Measurements from ENCODE around the gene S100A12.

Gene S100A12

GRCh38 chr1:153365696-153366095, 9.7 kb downstream of the S100A12 start:
- no peak for DNase-seq

- no peak for DNase-seq
Measured at GRCh38 chr1:153364766-153365666, 10.4 kb downstream of the S100A12 start.

GRCh38 chr1:153364156-153364555, 11.3 kb downstream of the S100A12 start:
- DNase-seq: no peak

GRCh38 chr1:153363641-153364040, 11.8 kb downstream of the S100A12 start:
- DNase-seq: no peak

GRCh38 chr1:153362187-153362775, 13.1 kb downstream of the S100A12 start:
- no peak for DNase-seq

GRCh38 chr1:153361480-153362109, 13.8 kb downstream of the S100A12 start:
- DNase-seq: no peak

- no peak for DNase-seq
Measured at GRCh38 chr1:153360592-153361479, 14.6 kb downstream of the S100A12 start.

GRCh38 chr1:153360190-153360589, 15.2 kb downstream of the S100A12 start:
- no peak for DNase-seq

GRCh38 chr1:153359241-153359640, 16.2 kb downstream of the S100A12 start:
- DNase-seq: no peak

- DNase-seq: no peak
Measured at GRCh38 chr1:153358691-153358975, 16.8 kb downstream of the S100A12 start.

- no peak for DNase-seq
Measured at GRCh38 chr1:153357853-153358690, 17.3 kb downstream of the S100A12 start, which contains the start of gene S100A9. Gene S100A9, plus strand, starts transcription at chr1:153357854. Its CDS starts 430 bp downstream, at chr1:153358284.

- DNase-seq: no peak
Measured at GRCh38 chr1:153357076-153357852, 18.2 kb downstream of the S100A12 start.

GRCh38 chr1:153356392-153357075, 18.9 kb downstream of the S100A12 start:
- no peak for DNase-seq

- DNase-seq: peak; percentile 77
Measured at GRCh38 chr1:153355445-153356071, 19.9 kb downstream of the S100A12 start.

GRCh38 chr1:153354515-153355193, 20.8 kb downstream of the S100A12 start:
- no peak for DNase-seq

- no peak for DNase-seq
Measured at GRCh38 chr1:153353226-153353947, 22.0 kb downstream of the S100A12 start.

GRCh38 chr1:153352523-153352922, 22.9 kb downstream of the S100A12 start:
- peak; percentile 76 for DNase-seq

- DNase-seq: no peak
Measured at GRCh38 chr1:153350321-153350957, 25.0 kb downstream of the S100A12 start.

All from NCI-H526 treated with DMSO at 0.1 percent for 48 hours (cell line).